Astrocyte of the spinal cord (primary cell): ENCODE data around the gene POLR2F.

Experiments used
- DNase-seq: peaks from one replicate; pipeline ENCODE4 v3.0.0; 2011; ENCODE audit warnings: low read depth, low spot score
- H3K4me3 ChIP-seq: 2 replicates; pipeline ENCODE4 v1.5.1; 2011; ENCODE audit warnings: low read depth, mild to moderate bottlenecking, low read length, moderate library complexity
- CTCF ChIP-seq: IDR thresholded peaks from 2 replicates; pipeline ENCODE4 v1.5.1; 2012; ENCODE audit warnings: low read depth, mild to moderate bottlenecking, low read length, inconsistent platforms
- in situ Hi-C: cut with HindIII; loops from 2 replicates; pipeline ENCODE4 v1.10.0; 2017; ENCODE audit warnings: low sequenced_read_pairs

Gene POLR2F

DNA sequence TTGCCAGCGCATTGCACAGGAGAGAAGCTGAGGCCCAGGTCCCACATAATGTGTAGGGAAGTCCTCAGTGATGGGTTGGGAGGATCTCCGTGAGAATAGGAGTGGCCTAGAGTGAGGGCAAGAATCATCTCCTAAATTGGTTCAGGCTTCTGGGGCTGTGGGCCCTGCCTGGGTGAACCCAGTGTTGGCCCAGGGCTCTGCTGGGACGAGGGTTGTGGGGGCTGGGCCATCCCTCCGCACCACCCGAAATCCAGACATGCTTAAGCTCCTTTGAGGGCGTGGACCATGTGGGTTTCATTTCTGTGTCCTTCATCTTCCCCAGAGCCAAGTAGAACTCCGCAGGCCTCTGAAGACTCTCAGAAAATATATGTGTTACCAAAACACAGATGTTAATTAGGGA is 43.7 kb upstream of the POLR2F start:
- no peak for TF ChIP-seq CTCF

GRCh38 chr22:37910890-37911672 is 42.4 kb upstream of the POLR2F start:
- in situ Hi-C loops = no loop called here
- TF ChIP-seq CTCF = no peak
- no peak for DNase-seq
- H3K4me3 ChIP-seq = no peak overlapping the region

More for the DNA sequence above, 43.7 kb upstream of the POLR2F start:
- in situ Hi-C loops = no loop called here
- DNase-seq = no peak
- no peak overlapping the region for H3K4me3 ChIP-seq

DNA sequence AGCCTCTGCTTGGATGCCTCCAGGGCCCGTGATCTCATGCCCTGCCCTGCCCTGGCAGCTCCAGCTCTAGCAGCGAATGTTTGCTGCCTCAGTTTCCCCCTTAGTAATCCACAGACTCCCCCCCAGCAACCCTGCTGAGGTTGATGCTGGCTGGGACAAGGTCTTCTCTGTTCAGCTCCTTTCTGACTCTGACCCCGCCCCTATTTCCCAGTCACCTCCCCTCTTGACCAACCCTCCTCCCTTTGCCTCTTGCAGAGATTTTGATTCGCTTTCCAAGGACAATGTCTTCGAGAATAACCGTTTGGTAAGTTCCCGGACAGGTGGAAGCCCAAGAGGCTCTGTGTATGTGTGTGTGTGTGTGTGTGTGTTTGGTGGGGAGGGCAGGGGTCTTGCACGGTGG is 41.8 kb upstream of the POLR2F start:
- no peak for DNase-seq
- H3K4me3 ChIP-seq = no peak overlapping the region
- in situ Hi-C loops = no loop called here
- no peak for TF ChIP-seq CTCF

DNA sequence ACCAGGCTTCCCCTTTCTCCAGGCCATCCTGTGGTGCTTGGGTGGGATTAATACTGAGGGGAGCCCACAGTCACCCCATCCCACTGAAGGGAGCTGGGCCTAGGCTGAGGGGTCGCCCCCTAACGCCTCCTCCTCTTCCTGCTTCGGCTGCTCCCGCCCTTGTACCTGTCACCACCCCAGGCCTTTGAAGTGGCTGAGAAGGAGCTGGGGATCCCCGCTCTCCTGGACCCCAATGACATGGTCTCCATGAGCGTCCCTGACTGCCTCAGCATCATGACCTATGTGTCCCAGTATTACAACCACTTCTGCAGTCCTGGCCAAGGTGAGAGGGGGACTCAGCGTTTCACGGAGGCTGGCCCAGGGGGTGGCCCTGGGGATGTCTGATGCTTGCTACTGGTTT is 41.3 kb upstream of the POLR2F start:
- in situ Hi-C loops = no loop called here
- DNase-seq = no peak
- no peak overlapping the region for H3K4me3 ChIP-seq
- no peak for TF ChIP-seq CTCF

GRCh38 chr22:37913233-37913721 is 40.2 kb upstream of the POLR2F start:
- in situ Hi-C loops = no loop called here
- no peak overlapping the region for H3K4me3 ChIP-seq
- no peak for DNase-seq
- no peak for TF ChIP-seq CTCF

DNA sequence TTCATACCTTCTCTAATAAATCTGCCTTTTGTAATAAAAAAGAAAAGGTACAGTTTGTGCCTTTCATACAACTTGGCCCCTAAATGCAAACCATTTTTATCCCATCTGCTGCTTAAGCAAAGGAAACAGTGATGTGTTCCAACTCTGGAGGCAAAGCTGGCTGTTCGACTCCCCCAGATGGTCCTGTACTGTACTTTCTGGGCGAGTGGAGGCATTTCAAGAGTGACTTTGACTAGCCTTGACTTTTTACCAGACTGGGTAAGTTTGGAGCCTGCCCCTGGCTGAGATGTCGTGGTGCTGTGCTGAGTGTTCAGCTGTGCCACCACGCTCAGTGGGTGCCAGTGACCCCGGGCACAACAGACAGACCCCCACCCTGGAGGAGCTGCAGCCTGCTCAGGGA is 37.2 kb upstream of the POLR2F start:
- in situ Hi-C loops = no loop called here
- H3K4me3 ChIP-seq = no peak overlapping the region
- no peak for DNase-seq
- no peak for TF ChIP-seq CTCF
